ENCODE results near the gene PUS1.
A peak's percentile ranks its signal among the peaks of the same experiment; 100 is the strongest.

The PUS1 gene

DNA sequence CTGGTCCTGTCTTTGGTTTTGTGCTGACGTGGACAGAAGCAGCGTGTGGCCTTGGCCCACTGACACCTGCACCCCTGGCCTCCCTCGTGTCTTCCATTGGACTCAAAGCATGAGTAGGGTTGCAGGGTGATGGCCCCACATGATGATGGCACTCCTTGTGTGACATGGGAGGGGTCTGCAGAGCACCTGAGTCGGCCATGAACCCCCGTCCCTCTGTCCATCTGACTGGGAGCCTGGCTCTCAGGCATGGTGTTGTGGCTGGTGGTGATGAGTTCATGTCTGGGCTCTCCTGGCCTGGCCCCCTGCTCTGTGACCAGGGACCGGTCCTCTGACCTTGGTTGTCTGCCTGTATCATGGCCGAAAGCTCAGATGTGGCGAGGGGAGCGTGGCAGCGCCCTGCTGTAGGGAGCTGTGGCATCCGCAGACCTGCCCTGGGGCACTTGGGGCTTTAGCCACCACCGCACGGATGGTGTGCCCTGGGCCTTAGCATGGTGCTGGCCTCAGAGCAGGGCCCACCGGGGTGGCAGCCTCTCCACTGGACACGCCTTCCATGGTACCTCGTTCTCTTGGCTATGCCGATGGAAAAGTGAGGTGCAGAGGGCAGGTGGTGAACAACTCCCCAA, 17.9 kb upstream of the PUS1 start:
- H3K4me3 ChIP-seq (ENCODE audit: low read depth, low read length): no peak overlapping the region
- no peak for DNase-seq (ENCODE audit: low read depth)
- TF ChIP-seq, protein P1, sequence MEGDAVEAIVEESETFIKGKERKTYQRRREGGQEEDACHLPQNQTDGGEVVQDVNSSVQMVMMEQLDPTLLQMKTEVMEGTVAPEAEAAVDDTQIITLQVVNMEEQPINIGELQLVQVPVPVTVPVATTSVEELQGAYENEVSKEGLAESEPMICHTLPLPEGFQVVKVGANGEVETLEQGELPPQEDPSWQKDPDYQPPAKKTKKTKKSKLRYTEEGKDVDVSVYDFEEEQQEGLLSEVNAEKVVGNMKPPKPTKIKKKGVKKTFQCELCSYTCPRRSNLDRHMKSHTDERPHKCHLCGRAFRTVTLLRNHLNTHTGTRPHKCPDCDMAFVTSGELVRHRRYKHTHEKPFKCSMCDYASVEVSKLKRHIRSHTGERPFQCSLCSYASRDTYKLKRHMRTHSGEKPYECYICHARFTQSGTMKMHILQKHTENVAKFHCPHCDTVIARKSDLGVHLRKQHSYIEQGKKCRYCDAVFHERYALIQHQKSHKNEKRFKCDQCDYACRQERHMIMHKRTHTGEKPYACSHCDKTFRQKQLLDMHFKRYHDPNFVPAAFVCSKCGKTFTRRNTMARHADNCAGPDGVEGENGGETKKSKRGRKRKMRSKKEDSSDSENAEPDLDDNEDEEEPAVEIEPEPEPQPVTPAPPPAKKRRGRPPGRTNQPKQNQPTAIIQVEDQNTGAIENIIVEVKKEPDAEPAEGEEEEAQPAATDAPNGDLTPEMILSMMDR (IDR thresholded peaks at IDR 0.05; ENCODE audit: low read depth, low read length): no peak
- TF ChIP-seq MYC (IDR thresholded peaks at IDR 0.05; ENCODE audit: low read depth, low read length): no peak
- TF ChIP-seq POLR2A (IDR thresholded peaks at IDR 0.05; ENCODE audit: extremely low read depth, insufficient read length): no peak
- TF ChIP-seq, protein P2, sequence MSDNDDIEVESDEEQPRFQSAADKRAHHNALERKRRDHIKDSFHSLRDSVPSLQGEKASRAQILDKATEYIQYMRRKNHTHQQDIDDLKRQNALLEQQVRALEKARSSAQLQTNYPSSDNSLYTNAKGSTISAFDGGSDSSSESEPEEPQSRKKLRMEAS (IDR thresholded peaks at IDR 0.05; ENCODE audit: low read depth, low read length): no peak

DNA sequence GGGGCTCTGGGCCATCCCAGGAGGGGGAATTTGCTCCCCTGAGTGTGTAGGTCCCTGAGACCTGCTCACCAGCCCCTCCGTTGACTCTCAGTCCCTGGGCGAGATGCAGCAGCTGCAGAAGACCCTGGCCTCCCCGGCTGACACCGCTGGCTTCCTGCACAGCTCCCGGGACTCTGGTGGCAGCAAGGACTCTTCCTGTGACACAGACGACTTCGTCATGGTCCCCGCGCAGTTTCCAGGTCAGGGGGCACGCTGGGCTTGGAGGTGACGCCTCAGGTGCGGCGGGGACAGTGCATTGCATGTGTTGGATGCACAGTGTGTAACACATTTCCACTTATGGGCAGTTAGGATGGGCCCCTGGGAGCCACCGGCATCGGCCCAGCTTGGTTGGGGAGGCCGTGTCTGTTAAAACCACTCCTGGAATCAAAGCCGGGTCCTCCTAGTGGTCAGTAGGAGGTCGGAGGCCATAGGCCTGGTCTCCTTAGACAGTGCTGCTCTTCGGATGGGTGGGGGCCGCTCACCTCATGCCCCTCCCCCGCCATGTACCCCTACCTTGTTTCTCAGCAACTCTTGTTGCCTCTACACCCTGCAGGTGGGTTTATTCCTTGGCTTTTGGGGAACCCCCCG, 17.1 kb upstream of the PUS1 start:
- H3K4me3 ChIP-seq (ENCODE audit: low read depth, low read length): no peak overlapping the region
- DNase-seq (ENCODE audit: low read depth): no peak
- TF ChIP-seq, protein P2 (IDR thresholded peaks at IDR 0.05; ENCODE audit: low read depth, low read length): no peak
- no peak for TF ChIP-seq POLR2A (IDR thresholded peaks at IDR 0.05; ENCODE audit: extremely low read depth, insufficient read length)
- TF ChIP-seq MYC (IDR thresholded peaks at IDR 0.05; ENCODE audit: low read depth, low read length): no peak
- TF ChIP-seq, protein P1 (IDR thresholded peaks at IDR 0.05; ENCODE audit: low read depth, low read length): no peak

DNA sequence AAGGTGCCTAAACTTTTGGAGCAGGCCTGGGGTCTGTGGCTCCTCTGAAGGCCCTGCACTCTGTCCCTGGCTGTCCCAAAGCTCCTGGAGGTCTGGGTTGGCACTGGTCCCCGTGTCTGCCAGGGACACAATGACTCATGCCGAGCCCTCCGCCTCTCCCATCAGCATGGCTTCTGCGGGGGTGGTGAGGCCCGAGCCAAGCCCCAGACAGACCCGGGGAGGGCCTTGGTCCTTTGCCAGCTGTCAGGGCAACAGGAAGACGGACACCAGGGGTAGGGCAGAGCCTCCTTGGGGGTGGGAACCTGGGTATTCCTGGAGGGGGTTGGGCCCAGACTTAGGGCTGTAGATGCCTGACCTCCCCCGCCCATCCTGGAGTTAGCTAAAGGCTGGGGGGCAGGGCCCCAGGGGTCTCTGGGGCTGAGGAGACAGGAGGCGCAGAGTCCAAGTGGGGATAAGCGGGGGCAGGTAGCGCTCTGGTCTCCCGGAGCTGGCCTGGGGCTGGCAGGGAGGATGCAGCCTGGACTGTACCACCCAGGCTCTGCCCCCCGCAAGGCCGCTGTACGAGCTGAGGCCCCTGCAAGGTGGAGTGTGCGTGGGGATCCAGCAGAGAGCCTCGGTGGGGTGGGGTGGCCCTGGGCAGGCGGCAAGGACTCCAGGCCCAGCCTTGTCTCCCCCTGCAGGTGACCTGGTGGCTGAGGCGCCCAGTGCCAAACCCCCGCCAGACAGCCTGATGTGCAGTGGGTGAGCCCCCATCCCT, 16.4 kb upstream of the PUS1 start:
- peak; percentile 54 for DNase-seq (ENCODE audit: low read depth)
- H3K4me3 ChIP-seq (ENCODE audit: low read depth, low read length): no peak overlapping the region
- TF ChIP-seq MYC (IDR thresholded peaks at IDR 0.05; ENCODE audit: low read depth, low read length) (no peak), POLR2A (IDR thresholded peaks at IDR 0.05; ENCODE audit: extremely low read depth, insufficient read length) (no peak)
- TF ChIP-seq, protein P1 (IDR thresholded peaks at IDR 0.05; ENCODE audit: low read depth, low read length): peak; percentile 5
- TF ChIP-seq, protein P2 (IDR thresholded peaks at IDR 0.05; ENCODE audit: low read depth, low read length): no peak

DNA sequence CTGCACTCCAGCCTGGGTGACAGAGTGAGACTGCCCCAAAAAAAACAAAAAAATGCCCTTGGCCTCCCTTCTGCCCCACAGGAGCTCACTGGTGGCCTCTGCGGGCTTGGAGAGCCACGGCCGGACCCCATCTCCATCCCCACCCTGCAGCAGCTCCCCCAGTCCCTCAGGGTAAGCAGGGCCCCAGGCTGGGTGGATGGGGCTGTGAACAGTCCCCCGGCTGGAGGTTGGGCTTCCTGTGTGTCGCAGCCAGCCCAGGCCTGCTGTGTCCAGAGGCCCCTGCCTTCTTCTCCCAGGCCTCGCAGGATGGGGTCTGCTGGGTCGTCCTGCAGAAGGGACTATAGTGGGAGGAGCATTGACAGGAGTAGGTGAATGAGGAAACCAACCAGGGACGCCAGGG, 15.4 kb upstream of the PUS1 start:
- no peak for DNase-seq (ENCODE audit: low read depth)
- H3K4me3 ChIP-seq (ENCODE audit: low read depth, low read length): no peak overlapping the region
- TF ChIP-seq, protein P2 (IDR thresholded peaks at IDR 0.05; ENCODE audit: low read depth, low read length): no peak
- no peak for TF ChIP-seq MYC (IDR thresholded peaks at IDR 0.05; ENCODE audit: low read depth, low read length)
- TF ChIP-seq, protein P1 (IDR thresholded peaks at IDR 0.05; ENCODE audit: low read depth, low read length): no peak

DNA sequence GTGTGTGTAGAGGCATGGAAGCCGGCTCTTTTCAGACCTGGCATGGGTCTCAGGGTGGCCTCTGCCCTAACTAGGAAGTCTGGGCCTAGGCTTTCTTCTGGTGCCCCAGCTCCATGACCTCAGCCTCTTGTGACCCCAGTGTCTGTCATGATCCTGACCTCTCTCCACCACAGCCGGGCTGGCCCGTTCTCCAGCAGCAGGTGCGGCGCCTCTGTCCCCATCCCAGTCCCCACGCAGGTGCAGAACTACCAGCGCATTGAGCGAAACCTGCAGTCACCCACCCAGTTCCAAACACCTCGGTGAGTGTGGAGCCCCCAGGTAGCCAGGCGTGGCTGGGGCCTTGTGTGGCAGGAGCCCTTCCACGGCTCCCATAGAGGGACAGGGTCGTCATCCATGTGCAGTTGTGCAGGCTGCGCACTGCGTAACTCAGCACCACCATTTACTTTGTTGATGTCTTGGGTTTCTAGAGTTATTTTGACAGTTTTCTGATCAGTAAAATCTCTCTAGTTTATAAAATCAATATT, 14.8 kb upstream of the PUS1 start:
- TF ChIP-seq, protein P1 (IDR thresholded peaks at IDR 0.05; ENCODE audit: low read depth, low read length): no peak
- TF ChIP-seq MYC (IDR thresholded peaks at IDR 0.05; ENCODE audit: low read depth, low read length): no peak
- no peak for TF ChIP-seq POLR2A (IDR thresholded peaks at IDR 0.05; ENCODE audit: extremely low read depth, insufficient read length)
- TF ChIP-seq, protein P2 (IDR thresholded peaks at IDR 0.05; ENCODE audit: low read depth, low read length): no peak
- no peak for DNase-seq (ENCODE audit: low read depth)
- H3K4me3 ChIP-seq (ENCODE audit: low read depth, low read length): no peak overlapping the region

Measured in NB4 (cell line).